Left ventricle myocardium inferior (tissue), 1 donor: ENCODE data around the gene ADAM19. TPM values are rescaled to one million over a fixed set of nuclear protein-coding genes. Genes with fewer than 3 reads are reported as not detected.
A peak's percentile ranks its signal among the peaks of the same experiment; 100 is the strongest.

Source experiments
- DNase-seq: peaks from one replicate; pipeline ENCODE4 v3.0.0-alpha.2; 2020
- H3K27ac ChIP-seq: fragments of 200-600 bp; replicated peaks from 2 replicates; pipeline ENCODE4 v1.8.0; 2021
- H3K27me3 ChIP-seq: fragments of 200-600 bp; 2 replicates; pipeline ENCODE4 v1.8.0; 2021; ENCODE audit warnings: low read depth
- H3K36me3 ChIP-seq: fragments of 200-600 bp; 2 replicates; pipeline ENCODE4 v1.8.0; 2021
- H3K4me1 ChIP-seq: fragments of 200-600 bp; 2 replicates; pipeline ENCODE4 v1.8.0; 2021
- H3K4me3 ChIP-seq: fragments of 200-600 bp; 2 replicates; pipeline ENCODE4 v1.8.0; 2021; ENCODE audit warnings: mild to moderate bottlenecking, moderate library complexity
- H3K9me3 ChIP-seq: fragments of 200-600 bp; replicated peaks from 2 replicates; pipeline ENCODE4 v1.8.0; 2021
- CTCF ChIP-seq: fragments of 200-600 bp; IDR thresholded peaks from 2 replicates; pipeline ENCODE4 v1.8.0; 2021; ENCODE audit warnings: antibody characterized with exemption, mild to moderate bottlenecking, borderline replicate concordance
- intact Hi-C: fragments of 100-400 bp; cut with micrococcal nuclease; formaldehyde crosslinking; loops from one replicate; pipeline ENCODE4 v1.11.0; 2022
- total RNA-seq: library from RNA; stranded (reverse); fragmentation: NEBNext Ultra II Directional; extraction: Animal tissue kit (Norgen Biotek cat#: 25700); gene quantifications from one replicate; pipeline ENCODE4 v1.2.1, GENCODE V29; 2021
- donor health status: DM: no; HTN: yes; CAD: no; lungs with severe emphysema.

ADAM19 gene
- total RNA-seq, 1 donor from 2014 or later, result 17.7 TPM

DNA sequence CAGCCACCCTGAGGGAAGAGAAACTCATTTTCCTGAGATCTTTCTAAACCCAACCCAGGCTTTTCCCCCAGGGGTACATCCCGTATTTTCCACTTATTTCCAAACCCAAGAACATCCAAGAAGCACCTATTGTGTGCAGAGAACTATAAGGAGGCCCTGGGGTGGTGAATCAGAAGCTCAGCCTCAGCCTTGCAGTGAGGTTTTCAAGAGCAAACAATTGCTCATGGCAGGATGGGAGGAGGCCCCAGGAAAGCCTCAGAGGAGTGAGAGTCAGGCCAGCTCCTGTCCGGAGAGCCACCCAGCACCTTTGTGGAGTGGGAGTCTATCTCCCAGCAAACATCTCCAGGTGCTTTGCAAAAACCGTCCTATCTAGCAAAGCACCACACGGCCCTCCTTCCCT, 96.4 kb downstream of the ADAM19 start:
- intact Hi-C loops, result loop anchor here (10.0 kb wide), 1 partner anchor 144 kb away; no protein-coding TSS in a partner anchor
- H3K4me1 ChIP-seq, result peaks cover 25% of the 10 kb centered on the region
- no peak overlapping the region for H3K4me3 ChIP-seq
- DNase-seq, result no peak
- TF ChIP-seq CTCF, result no peak
- no peaks in the 10 kb centered on the region for H3K27me3 ChIP-seq
- H3K9me3 ChIP-seq, result no peaks in the 10 kb centered on the region
- H3K36me3 ChIP-seq, result peaks cover 32% of the 10 kb centered on the region
- peak overlapping the region; percentile 23 for H3K27ac ChIP-seq

- Histone ChIP-seq H3K27me3 (no peaks in the 10 kb centered on the region), H3K27ac (no peak overlapping the region), H3K4me1 (peaks cover 29% of the 10 kb centered on the region), H3K4me3 (no peak overlapping the region), H3K9me3 (no peaks in the 10 kb centered on the region), H3K36me3 (peaks cover 29% of the 10 kb centered on the region)
- no peak for DNase-seq
- no peak for TF ChIP-seq CTCF
- intact Hi-C loops, result loop anchor here (10.0 kb wide), 1 partner anchor 144 kb away; no protein-coding TSS in a partner anchor
These were observed 96.8 kb downstream of the ADAM19 start for GRCh38 chr5:157478726-157479125.

- Histone ChIP-seq H3K4me3 (no peak overlapping the region), H3K9me3 (no peaks in the 10 kb centered on the region), H3K36me3 (peaks cover 21% of the 10 kb centered on the region), H3K4me1 (peaks cover 37% of the 10 kb centered on the region), H3K27ac (no peak overlapping the region), H3K27me3 (no peaks in the 10 kb centered on the region)
- no peak for TF ChIP-seq CTCF
- intact Hi-C loops, result loop anchor here (10.0 kb wide), 1 partner anchor 143 kb away; no protein-coding TSS in a partner anchor
- DNase-seq, result no peak
These were observed 97.6 kb downstream of the ADAM19 start for GRCh38 chr5:157477814-157478494.

DNA sequence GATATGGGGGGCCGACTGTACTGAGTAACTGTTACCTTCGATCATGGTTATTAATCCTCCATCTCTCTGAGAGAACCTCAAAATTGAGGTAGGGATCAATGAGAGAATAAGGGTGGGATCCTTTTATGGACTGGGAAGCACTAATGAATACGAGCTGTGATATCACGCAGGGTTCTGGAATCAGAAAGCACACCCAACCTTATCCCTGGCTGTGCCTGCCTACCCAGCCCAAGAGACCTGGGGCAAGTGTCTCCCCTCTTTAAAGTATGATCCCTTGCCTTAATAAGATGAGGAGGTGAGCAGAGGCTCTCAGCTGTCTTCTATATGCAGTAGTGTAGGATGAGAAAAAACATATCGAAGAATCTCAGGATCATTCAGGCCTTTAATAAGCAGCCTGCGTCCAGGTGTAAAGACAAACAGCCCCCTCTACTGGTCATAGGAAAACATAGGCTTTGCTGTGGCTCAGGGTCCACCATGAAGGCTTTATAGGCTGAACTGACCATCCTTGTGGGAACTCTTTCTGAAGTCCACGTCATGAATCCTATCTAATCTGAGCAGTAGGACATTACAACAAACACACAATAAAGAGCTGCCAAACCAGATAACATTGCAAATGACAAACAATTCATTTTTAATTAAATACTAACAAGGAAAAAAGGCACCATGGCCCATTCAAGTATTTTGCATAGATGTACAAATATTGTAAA, 98.7 kb downstream of the ADAM19 start:
- peak; percentile 76 for TF ChIP-seq CTCF
- Histone ChIP-seq H3K4me1 (peaks cover 38% of the 10 kb centered on the region), H3K36me3 (peaks cover 13% of the 10 kb centered on the region), H3K27ac (no peak overlapping the region), H3K4me3 (no peak overlapping the region), H3K27me3 (no peaks in the 10 kb centered on the region), H3K9me3 (no peaks in the 10 kb centered on the region)
- intact Hi-C loops, result loop anchor here (10.0 kb wide), 1 partner anchor 142 kb away; no protein-coding TSS in a partner anchor
- DNase-seq, result no peak

GRCh38 chr5:157475432-157475831, 100.1 kb downstream of the ADAM19 start:
- peaks cover 42% of the 10 kb centered on the region for H3K4me1 ChIP-seq
- no peak overlapping the region for H3K27ac ChIP-seq

More at GRCh38 chr5:157475432-157475831, 100.1 kb downstream of the ADAM19 start:
- no peaks in the 10 kb centered on the region for H3K27me3 ChIP-seq
- no peak for DNase-seq
- intact Hi-C loops, result loop anchor here (10.0 kb wide), 1 partner anchor 141 kb away; no protein-coding TSS in a partner anchor
- H3K36me3 ChIP-seq, result peaks cover 7% of the 10 kb centered on the region
- no peaks in the 10 kb centered on the region for H3K9me3 ChIP-seq
- H3K4me3 ChIP-seq, result no peak overlapping the region
- no peak for TF ChIP-seq CTCF
